Trophoblast cell (in vitro differentiated cells and primary cell): ENCODE data around the gene GSTM4.
"Not testable (repeated sequence)": the region's sequence is repeated elsewhere in the genome, so short reads cannot be mapped to it uniquely, and the experiment has no call there.

Experiments used
- DNase-seq, 2 donors: peaks; one replicate each; pipeline ENCODE4 v3.0.0-alpha.2; 2016
- H2AFZ ChIP-seq: 2 replicates; pipeline ENCODE4 v1.6.1; 2013; ENCODE audit warnings: low read length, moderate library complexity, mild to moderate bottlenecking; ENCODE audit not compliant: insufficient read depth, poor library complexity
- H2AK5ac ChIP-seq: 2 replicates; pipeline ENCODE4 v1.6.1; 2013; ENCODE audit warnings: mild to moderate bottlenecking, low read length
- H2BK120ac ChIP-seq: 2 replicates; pipeline ENCODE4 v1.6.1; 2013; ENCODE audit warnings: low read length, mild to moderate bottlenecking, moderate library complexity; ENCODE audit not compliant: insufficient read depth, poor library complexity
- H2BK12ac ChIP-seq: 2 replicates; pipeline ENCODE4 v1.6.1; 2013; ENCODE audit warnings: mild to moderate bottlenecking, low read length, moderate library complexity
- H2BK5ac ChIP-seq: 2 replicates; pipeline ENCODE4 v1.6.1; 2013; ENCODE audit warnings: low read length, low read depth, moderate library complexity, mild to moderate bottlenecking; ENCODE audit not compliant: poor library complexity
- H3K14ac ChIP-seq: 2 replicates; pipeline ENCODE4 v1.6.1; 2013; ENCODE audit warnings: mild to moderate bottlenecking, low read length
- H3K18ac ChIP-seq: 2 replicates; pipeline ENCODE4 v1.6.1; 2013; ENCODE audit warnings: mild to moderate bottlenecking, low read length
- H3K23ac ChIP-seq: 2 replicates; pipeline ENCODE4 v1.6.1; 2013; ENCODE audit warnings: low read length
- H3K27ac ChIP-seq: 2 replicates; pipeline ENCODE4 v1.5.1; 2013; ENCODE audit warnings: low read depth, mild to moderate bottlenecking, inconsistent platforms, low read length, moderate library complexity
- H3K27me3 ChIP-seq: 2 replicates; pipeline ENCODE4 v1.6.1; 2013; ENCODE audit warnings: inconsistent platforms, mild to moderate bottlenecking, low read length, moderate library complexity; ENCODE audit not compliant: insufficient read depth
- H3K36me3 ChIP-seq, 2 experiments: 1 replicate in 1 of 2; 2 replicates in 1 of 2; pipeline ENCODE4 v1.6.1; 2013; ENCODE audit warnings: low read length in 2 of 2, mild to moderate bottlenecking in 2 of 2, moderate library complexity in 1 of 2; ENCODE audit not compliant: insufficient read depth in 2 of 2, control insufficient read depth in 1 of 2
- H3K4ac ChIP-seq: 2 replicates; pipeline ENCODE4 v1.6.1; 2013; ENCODE audit warnings: low read depth, mild to moderate bottlenecking, low read length, moderate library complexity
- H3K4me1 ChIP-seq, 2 experiments: 1 replicate in 1 of 2; 2 replicates in 1 of 2; pipeline ENCODE4 v1.6.1; 2013; ENCODE audit warnings: low read length in 2 of 2, mild to moderate bottlenecking in 2 of 2, moderate library complexity in 1 of 2; ENCODE audit not compliant: insufficient read depth in 2 of 2, control insufficient read depth in 1 of 2
- H3K4me2 ChIP-seq: 2 replicates; pipeline ENCODE4 v1.6.1; 2013; ENCODE audit warnings: inconsistent platforms, mild to moderate bottlenecking, low read length, moderate library complexity
- H3K4me3 ChIP-seq: 2 replicates; pipeline ENCODE4 v1.5.1; 2013; ENCODE audit warnings: mild to moderate bottlenecking, low read depth, low read length, inconsistent platforms
- H3K79me1 ChIP-seq: one replicate; pipeline ENCODE4 v1.6.1; 2013; ENCODE audit warnings: low read length
- H3K79me2 ChIP-seq: 2 replicates; pipeline ENCODE4 v1.6.1; 2013; ENCODE audit warnings: low read length, mild to moderate bottlenecking; ENCODE audit not compliant: control insufficient read depth, insufficient read depth, poor library complexity
- H3K9ac ChIP-seq: 2 replicates; pipeline ENCODE4 v1.6.1; 2013; ENCODE audit warnings: mild to moderate bottlenecking, low read length
- H3K9me3 ChIP-seq: 2 replicates; pipeline ENCODE4 v1.6.1; 2013; ENCODE audit warnings: low read depth, mild to moderate bottlenecking, control low read depth, inconsistent platforms, low read length; ENCODE audit not compliant: insufficient read depth
- H4K12ac ChIP-seq: 2 replicates; pipeline ENCODE4 v1.6.1; 2013; ENCODE audit warnings: low read depth, mild to moderate bottlenecking, low read length, moderate library complexity
- H4K8ac ChIP-seq: 2 replicates; pipeline ENCODE4 v1.6.1; 2013; ENCODE audit warnings: low read depth, mild to moderate bottlenecking, low read length, moderate library complexity
- H4K91ac ChIP-seq: one replicate; pipeline ENCODE4 v1.6.1; 2013; ENCODE audit warnings: low read depth, mild to moderate bottlenecking, low read length, moderate library complexity
- WGBS: extraction: QIAGEN DNeasy Blood & Tissue Kit; methylation state at CpG from one replicate; pipeline ENCODE4 v1.1.7; 2013; ENCODE audit warnings: missing lambda C conversion rate; ENCODE audit not compliant: insufficient read length, insufficient coverage; ENCODE audit errors: extremely low coverage; 5-methylcytosine and 5-hydroxymethylcytosine counted together

Gene GSTM4

GRCh38 chr1:109708949-109709348 lies 53.0 kb downstream of the GSTM4 start:
- not testable (repeated sequence) for H2BK12ac ChIP-seq, H2AK5ac ChIP-seq, H3K14ac ChIP-seq, H3K4ac ChIP-seq, H3K4me1 ChIP-seq, H3K36me3 ChIP-seq, H3K4me3 ChIP-seq, H3K9ac ChIP-seq, H3K9me3 ChIP-seq, DNase-seq, H2AFZ ChIP-seq, H3K4me2 ChIP-seq, H4K12ac ChIP-seq, H2BK5ac ChIP-seq, H3K79me2 ChIP-seq, H2BK120ac ChIP-seq, H3K79me1 ChIP-seq, H3K27me3 ChIP-seq, H4K8ac ChIP-seq, H3K18ac ChIP-seq, H4K91ac ChIP-seq, H3K27ac ChIP-seq, H3K23ac ChIP-seq
- WGBS = no CpG with 5 or more reads among the region's 4 CpGs

GRCh38 chr1:109709822-109710221 lies 53.9 kb downstream of the GSTM4 start:
- not testable (repeated sequence) for H4K12ac ChIP-seq, H2BK120ac ChIP-seq, H2AK5ac ChIP-seq, H3K27ac ChIP-seq, H3K79me2 ChIP-seq, H4K91ac ChIP-seq, H3K4me1 ChIP-seq, DNase-seq, H2BK12ac ChIP-seq, H3K9me3 ChIP-seq, H3K4me3 ChIP-seq, H4K8ac ChIP-seq, H3K4ac ChIP-seq, H3K27me3 ChIP-seq, H3K14ac ChIP-seq, H3K18ac ChIP-seq, H2BK5ac ChIP-seq, H3K79me1 ChIP-seq, H3K4me2 ChIP-seq, H3K9ac ChIP-seq, H3K36me3 ChIP-seq, H3K23ac ChIP-seq, H2AFZ ChIP-seq
